ENCODE results near the gene NCK2.

DNA sequence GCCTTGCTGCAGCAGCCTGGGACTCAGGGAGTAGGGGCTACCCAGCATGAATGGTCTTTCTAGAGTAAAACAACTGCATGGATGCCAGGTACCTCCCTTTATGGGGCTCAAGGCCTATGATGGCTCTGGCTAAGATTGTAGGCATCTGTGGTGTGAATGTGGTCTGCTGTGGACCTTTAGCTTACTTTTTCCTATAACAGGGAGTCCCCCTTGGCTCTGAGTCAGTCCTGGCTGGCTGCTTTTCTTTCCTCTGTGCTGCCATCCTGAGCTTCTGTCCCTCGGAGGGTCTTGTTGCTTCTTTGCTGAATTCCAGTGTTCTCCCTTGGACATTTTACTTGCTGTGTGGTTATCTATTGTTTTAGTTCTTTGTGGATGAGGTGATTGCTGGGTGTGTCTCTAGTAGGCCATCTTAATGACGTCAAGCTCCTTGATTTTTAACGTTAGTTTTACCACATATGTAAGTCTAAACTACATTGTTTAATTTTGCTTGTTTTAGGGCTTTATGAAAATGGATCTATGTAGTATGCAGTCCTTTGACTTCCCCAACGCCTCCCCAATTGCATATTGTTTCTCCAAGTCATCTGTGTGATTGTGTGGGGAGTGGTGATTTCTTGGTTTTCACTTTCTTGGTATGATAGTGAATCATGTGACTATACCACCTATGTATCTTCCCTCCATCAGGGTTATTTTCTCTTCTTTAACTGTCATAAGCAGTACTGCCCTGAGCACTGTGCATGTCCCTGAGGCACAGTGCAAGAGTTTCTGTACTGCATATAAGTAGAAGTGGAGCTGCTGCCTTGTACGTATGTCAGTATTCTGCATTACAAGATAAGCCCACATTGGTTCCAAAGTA lies 92.4 kb downstream of the NCK2 start:
- TF ChIP-seq, protein P1, sequence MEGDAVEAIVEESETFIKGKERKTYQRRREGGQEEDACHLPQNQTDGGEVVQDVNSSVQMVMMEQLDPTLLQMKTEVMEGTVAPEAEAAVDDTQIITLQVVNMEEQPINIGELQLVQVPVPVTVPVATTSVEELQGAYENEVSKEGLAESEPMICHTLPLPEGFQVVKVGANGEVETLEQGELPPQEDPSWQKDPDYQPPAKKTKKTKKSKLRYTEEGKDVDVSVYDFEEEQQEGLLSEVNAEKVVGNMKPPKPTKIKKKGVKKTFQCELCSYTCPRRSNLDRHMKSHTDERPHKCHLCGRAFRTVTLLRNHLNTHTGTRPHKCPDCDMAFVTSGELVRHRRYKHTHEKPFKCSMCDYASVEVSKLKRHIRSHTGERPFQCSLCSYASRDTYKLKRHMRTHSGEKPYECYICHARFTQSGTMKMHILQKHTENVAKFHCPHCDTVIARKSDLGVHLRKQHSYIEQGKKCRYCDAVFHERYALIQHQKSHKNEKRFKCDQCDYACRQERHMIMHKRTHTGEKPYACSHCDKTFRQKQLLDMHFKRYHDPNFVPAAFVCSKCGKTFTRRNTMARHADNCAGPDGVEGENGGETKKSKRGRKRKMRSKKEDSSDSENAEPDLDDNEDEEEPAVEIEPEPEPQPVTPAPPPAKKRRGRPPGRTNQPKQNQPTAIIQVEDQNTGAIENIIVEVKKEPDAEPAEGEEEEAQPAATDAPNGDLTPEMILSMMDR (IDR thresholded peaks at IDR 0.05; ENCODE audit: insufficient read depth, low read length, poor library complexity, severe bottlenecking): no peak
- TF ChIP-seq EZH2phosphoT487 (conservative IDR thresholded peaks at IDR 0.05; ENCODE audit: low read length): no peak
